ENCODE data around the gene RIPK4.

GRCh38 chr21:41703857-41704501, 62.9 kb downstream of the RIPK4 start:
- TF ChIP-seq CTCF (conservative IDR thresholded peaks at IDR 0.05; ENCODE audit: low read depth, low read length) (no peak), EZH2 (IDR thresholded peaks at IDR 0.05; ENCODE audit: low read length, unreplicated experiment) (no peak), EZH2phosphoT487 (IDR thresholded peaks at IDR 0.05; ENCODE audit: borderline replicate concordance, low read length) (no peak)
